NCI-H128 (cell line): Measurements from ENCODE around the gene BACE2.

ENCODE experiments used
- DNase-seq: peaks from one replicate; lab custom pipeline; 2025; ENCODE audit not compliant: unreplicated experiment; lab: John Stamatoyannopoulos, UW

The BACE2 gene

DNA sequence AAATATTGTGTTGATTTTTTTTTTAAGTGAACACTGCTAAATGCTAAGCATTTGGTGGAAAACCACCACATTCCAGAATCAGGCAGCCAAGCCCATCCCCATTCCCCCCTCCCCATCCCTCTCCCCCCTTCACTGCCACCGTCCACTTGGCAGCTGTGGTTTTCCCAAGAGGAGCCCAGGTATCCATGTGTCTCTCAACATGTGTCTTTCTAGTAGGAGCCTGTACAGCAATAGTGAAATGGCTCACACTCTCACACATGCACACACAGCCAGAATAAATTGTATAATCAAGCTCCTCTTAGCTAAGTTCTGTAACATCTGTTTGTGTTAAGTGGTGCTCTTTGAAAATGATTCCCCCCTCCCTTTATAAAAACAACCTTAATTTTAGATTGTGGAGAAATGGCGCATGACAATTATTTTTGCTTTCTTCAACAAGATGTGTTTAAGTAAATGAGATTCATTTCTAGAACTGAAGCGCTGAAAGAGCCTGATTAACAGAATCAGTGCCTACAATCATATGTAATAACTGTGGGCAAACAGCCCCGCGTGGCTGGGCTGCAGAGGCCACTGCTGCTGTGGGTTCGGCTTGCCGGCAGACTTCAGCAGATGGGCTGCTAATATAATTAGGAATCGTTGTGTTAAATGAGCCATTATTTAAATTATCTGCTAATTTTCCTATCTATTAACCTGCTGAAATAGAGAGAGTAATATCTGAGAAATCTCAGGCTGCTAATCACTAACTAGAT is 43.3 kb downstream of the BACE2 start:
- DNase-seq: no peak

- no peak for DNase-seq
Measured at GRCh38 chr21:41213021-41213420, 45.1 kb downstream of the BACE2 start.

- no peak for DNase-seq
Measured at GRCh38 chr21:41215856-41216408, 48.0 kb downstream of the BACE2 start.

GRCh38 chr21:41216486-41216885 is 48.5 kb downstream of the BACE2 start:
- no peak for DNase-seq

GRCh38 chr21:41217671-41218385 is 49.9 kb downstream of the BACE2 start:
- no peak for DNase-seq

DNA sequence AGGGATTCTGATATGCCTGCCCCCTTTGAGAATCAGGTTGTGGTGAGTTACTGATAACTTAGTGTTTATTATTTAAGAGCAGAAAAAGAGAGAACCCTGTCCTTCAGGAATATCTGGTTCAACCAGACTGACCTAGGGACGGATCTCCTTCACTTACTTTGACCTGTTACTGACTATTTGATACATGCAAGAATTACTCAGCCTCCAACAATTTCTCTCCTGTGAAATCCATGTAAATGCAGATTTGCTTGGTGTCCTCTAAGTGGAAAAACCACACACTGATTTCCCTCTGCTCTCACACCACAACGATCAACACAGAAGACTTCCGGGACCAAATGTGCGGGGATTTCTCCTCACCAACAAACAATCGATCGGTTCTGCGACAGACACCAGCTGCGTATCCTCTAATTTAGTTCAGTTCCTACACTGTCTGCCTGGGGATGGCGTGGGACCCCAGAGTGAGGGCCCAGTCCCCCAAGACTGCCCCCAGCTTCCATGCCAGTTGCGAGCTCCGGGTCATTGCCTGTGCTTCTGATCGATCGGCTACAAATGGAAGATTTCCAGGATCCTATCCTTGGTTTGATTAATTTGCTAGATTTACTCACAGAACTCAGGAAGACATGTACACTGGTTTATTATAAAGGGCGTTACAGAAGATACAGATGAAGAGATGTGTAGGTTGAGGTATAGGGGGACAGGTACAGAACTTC is 51.7 kb downstream of the BACE2 start:
- DNase-seq: no peak

- no peak for DNase-seq
Measured at GRCh38 chr21:41220208-41220733, 52.3 kb downstream of the BACE2 start.

DNA sequence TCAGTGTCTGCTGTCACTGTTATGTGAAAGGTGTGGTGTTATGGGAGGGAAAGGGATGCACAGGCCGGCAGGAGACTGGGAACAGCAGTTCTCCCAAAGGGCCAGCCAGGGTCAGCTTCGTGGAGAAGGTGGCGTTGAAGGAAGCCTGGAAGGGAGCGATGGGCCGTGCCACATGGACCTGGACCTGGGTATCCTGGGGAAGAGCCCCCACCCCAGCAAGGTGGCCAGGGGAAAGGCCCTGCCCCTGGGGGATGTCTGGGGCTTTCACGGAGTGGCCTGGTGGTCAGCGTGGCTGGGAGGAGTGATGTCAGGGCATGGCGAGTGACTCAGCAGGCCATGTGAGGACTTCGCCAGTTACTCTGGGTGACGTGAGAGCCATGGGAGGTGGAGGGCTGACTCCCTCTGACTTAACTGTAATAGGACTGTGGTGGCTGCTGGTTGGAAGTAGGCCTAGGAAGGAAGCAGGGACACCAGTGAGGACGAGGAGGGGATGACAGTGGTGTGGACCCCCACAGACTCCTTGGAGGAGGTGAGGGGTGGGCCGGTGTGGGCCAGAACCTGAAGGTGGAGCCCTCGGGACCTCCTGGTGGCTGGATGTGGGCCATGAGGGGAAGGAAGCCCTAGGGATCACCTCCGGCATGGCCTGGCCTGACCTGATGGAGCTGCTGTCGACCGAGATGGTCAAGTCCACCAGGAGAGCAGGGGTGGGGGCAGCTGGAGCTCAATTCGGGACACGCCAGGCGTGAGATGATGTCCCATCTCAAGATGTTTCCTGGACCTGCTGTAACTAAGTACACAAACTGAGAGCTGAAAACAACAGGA is 54.5 kb downstream of the BACE2 start:
- no peak for DNase-seq

DNA sequence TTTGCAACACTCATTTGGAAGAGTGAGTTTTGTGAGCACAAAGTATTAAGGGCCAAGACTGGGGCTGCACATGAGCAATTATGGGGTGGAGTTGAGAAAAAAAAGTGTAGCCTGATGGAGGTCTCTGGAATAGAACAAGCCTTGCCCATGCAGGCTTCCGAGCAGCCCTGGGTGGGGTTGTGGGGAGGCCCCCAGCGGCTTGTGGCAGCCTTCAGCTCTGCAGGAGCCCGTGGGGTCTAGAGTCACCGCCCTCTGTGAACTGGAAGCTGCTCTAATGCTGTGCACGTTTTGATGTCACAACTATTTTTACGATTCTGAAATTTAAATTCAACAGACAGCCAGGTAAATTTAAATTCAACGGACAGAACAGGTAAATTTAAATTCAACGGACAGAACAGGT is 58.9 kb downstream of the BACE2 start:
- DNase-seq: no peak

- DNase-seq: no peak
Measured at GRCh38 chr21:41227357-41228005, 59.5 kb downstream of the BACE2 start.

GRCh38 chr21:41228006-41228370 is 60.0 kb downstream of the BACE2 start:
- DNase-seq: no peak

DNA sequence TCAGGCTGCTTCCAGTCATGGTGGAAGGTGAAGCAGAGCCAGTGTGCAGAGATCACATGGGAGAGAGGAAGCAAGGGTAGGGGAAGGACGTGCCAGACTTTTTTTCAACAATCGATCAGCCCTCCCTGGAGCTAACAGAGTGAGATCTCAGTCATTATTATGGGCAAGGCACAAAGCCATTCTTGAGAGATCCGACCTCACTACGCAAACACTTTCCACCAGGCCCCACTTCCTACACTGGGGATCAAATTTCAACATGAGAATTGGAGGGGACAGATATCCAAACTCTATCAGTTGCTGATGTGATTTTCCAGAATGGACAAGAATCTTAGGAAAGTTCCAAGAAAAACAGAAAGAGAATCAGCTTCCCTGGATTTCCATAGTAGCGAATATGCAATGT is 60.5 kb downstream of the BACE2 start:
- DNase-seq: no peak

DNA sequence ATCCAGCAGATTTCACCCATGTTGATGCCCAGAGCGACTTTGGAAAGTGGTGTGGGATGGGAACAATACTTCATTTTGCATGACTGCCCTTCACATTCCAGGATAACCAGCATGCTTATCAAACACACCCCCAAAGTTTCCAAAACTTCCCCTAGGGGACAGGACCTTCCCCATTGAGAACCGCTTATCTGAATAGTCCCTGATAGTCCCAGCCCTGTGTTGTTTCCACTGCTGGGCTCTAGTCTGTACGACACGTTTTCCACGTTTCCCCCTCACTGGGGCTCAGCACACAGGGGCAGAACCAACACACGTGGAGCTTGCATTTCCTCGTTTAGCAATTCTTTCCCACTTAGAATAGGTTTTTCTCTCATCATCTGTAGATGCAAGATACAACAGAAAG is 61.0 kb downstream of the BACE2 start:
- DNase-seq: no peak

DNA sequence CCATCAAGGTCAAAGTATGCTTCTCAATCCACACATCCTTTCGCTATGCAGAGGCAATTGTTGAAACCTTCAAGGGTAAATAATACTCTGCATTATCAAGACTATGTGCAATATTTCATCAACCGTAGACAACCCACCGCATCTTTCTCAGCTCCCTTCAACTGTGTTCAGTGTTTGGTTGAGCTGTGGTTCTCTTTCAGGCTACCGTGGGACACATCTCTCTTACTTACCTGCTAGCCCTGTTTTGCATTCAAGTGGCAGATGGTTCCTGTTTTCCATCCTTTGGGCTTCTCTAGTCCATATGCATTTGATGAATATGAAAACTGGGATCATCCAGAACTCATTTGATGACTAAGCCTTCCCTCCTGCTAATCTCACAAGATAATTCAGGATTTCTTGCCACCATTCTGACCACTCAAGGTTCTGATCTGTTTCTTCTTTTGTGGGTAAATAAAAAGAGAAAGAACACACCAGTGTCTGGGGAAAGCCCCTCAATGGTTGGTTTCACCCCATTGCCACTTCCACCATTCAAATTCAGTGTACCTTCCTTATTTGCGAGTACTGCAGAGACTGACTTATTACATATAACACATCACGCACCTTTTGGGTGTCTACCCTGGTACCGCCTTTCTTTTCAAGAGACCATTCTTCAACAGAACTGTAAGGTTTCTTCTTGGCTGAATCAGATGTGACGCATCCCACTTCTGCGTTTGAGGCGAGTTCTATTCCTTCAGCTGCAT is 61.7 kb downstream of the BACE2 start:
- DNase-seq: no peak

- DNase-seq: no peak
Measured at GRCh38 chr21:41230497-41230896, 62.5 kb downstream of the BACE2 start.

DNA sequence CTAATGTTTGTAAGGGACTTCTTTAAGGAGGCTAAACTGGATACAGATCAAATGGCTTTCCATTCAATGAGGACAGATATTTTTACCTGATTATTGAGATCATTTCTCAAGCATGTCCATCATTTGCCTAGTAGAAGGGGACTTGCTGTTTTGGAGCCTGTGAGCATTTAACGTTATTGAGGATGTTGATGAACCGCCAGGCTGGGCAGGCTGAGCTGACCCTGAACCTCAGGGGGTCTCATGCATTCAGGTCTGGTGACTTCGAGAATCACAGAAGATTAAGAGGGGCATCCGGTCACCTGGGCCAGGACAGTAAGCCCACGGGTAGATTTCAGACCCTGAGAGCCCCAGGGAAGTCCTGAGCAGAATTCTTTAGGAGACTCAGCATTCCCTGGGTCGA is 63.1 kb downstream of the BACE2 start:
- DNase-seq: no peak

- DNase-seq: no peak
Measured at GRCh38 chr21:41232013-41232412, 64.1 kb downstream of the BACE2 start.

GRCh38 chr21:41233916-41234315 is 66.0 kb downstream of the BACE2 start:
- DNase-seq: no peak

DNA sequence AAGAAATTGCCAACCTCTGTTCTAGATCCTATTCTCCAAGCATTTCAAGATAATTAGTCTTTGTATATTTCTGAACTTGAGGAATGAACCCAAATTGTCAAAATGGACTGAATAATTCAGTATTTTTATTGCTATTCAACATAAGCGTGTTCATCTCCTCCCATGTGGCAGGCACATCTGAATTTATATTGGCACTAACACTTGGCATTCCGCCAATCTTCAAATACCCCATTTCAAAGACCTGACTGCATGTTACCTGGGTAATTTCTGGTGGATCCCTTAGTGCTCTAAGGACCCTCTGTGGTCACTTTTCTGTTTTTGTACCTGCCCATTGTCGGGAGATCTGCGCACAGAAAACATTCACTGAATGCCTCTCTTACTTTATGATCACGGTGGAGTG is 66.6 kb downstream of the BACE2 start:
- no peak for DNase-seq

GRCh38 chr21:41235201-41235600 is 67.2 kb downstream of the BACE2 start:
- DNase-seq: no peak
